Keratinocyte (primary cell): ENCODE data around the gene CDH18. TPM values are rescaled to one million over a fixed set of nuclear protein-coding genes. Genes with fewer than 3 reads are reported as not detected.

ENCODE experiments used
- DNase-seq: peaks from one replicate; pipeline ENCODE4 v3.0.0-alpha.2; 2011; ENCODE audit warnings: low read depth, missing footprints, low spot score
- FAIRE-seq: peaks from 2 replicates; lab custom pipeline; 2011; peaks lifted over from hg19 to GRCh38; lab: Jason Lieb, UNC
- H2AFZ ChIP-seq: 2 replicates; pipeline ENCODE4 v1.6.0; 2012; ENCODE audit warnings: low read length, control low read depth, inconsistent platforms; ENCODE audit not compliant: control insufficient read depth
- H3K27ac ChIP-seq: 2 replicates; pipeline ENCODE4 v1.5.1; 2011; ENCODE audit warnings: low read length; ENCODE audit not compliant: control insufficient read depth, insufficient read depth
- H3K27me3 ChIP-seq: 3 replicates; pipeline ENCODE4 v1.6.0; 2011; ENCODE audit warnings: low read length; ENCODE audit not compliant: control insufficient read depth, insufficient read depth; ENCODE audit errors: extremely low read depth
- H3K36me3 ChIP-seq, 2 experiments: 2 replicates in 1 of 2; 3 replicates in 1 of 2; pipeline ENCODE4 v1.5.1; 2011; ENCODE audit warnings: low read length in 2 of 2, mild to moderate bottlenecking in 1 of 2; ENCODE audit not compliant: control insufficient read depth in 2 of 2, insufficient read depth in 2 of 2; ENCODE audit errors: extremely low read depth in 1 of 2
- H3K4me1 ChIP-seq: 3 replicates; pipeline ENCODE4 v1.5.1; 2011; ENCODE audit warnings: low read length; ENCODE audit not compliant: control insufficient read depth, insufficient read depth; ENCODE audit errors: extremely low read depth
- H3K4me2 ChIP-seq: 3 replicates; pipeline ENCODE4 v1.6.0; 2011; ENCODE audit warnings: low read depth, low read length; ENCODE audit not compliant: control insufficient read depth, insufficient read depth; ENCODE audit errors: extremely low read depth
- H3K4me3 ChIP-seq, 3 experiments: fragments of 200-600 bp in 1 of 3; sonication (generic) in 1 of 3; 2 replicates in 2 of 3; 3 replicates in 1 of 3; pipeline ENCODE4 v1.5.1; 2011 to 2016; ENCODE audit warnings: low read length in 3 of 3, mild to moderate bottlenecking in 3 of 3, control low read depth in 2 of 3, inconsistent platforms in 1 of 3, low read depth in 1 of 3, mixed read lengths in 1 of 3, mixed run types in 1 of 3, moderate library complexity in 1 of 3; ENCODE audit not compliant: control insufficient read depth in 2 of 3, insufficient read depth in 2 of 3; ENCODE audit errors: extremely low read depth in 1 of 3
- H3K79me2 ChIP-seq: 2 replicates; pipeline ENCODE4 v1.6.0; 2012; ENCODE audit warnings: low read length; ENCODE audit not compliant: control insufficient read depth, insufficient read depth
- H3K9ac ChIP-seq: 3 replicates; pipeline ENCODE4 v1.6.0; 2011; ENCODE audit warnings: low read length; ENCODE audit not compliant: control insufficient read depth, insufficient read depth; ENCODE audit errors: extremely low read depth
- H3K9me1 ChIP-seq: 3 replicates; pipeline ENCODE4 v1.6.0; 2011; ENCODE audit warnings: low read length; ENCODE audit not compliant: control insufficient read depth, insufficient read depth; ENCODE audit errors: extremely low read depth
- H3K9me3 ChIP-seq: 2 replicates; pipeline ENCODE4 v1.5.1; 2012; ENCODE audit warnings: low read depth, low read length; ENCODE audit not compliant: control insufficient read depth
- H4K20me1 ChIP-seq: 3 replicates; pipeline ENCODE4 v1.6.0; 2011; ENCODE audit warnings: low read length; ENCODE audit not compliant: control insufficient read depth, insufficient read depth; ENCODE audit errors: extremely low read depth
- EZH2 ChIP-seq: IDR thresholded peaks from one replicate; pipeline ENCODE4 v1.6.1; 2012; ENCODE audit warnings: inconsistent platforms, mild to moderate bottlenecking, low read length, moderate library complexity
- dilution Hi-C: fragments of 300-500 bp; cut with MboI; formaldehyde crosslinking; loops from one replicate; pipeline ENCODE4 v1.7.0; 2020; ENCODE audit warnings: low sequenced_read_pairs; ENCODE audit not compliant: extremely low pct_ligation_motif_present
- polyA plus RNA-seq, 5 experiments: library from polyadenylated mRNA; depleted of rRNA in 3 of 5; stranded (reverse) in 3 of 5; stranded (forward) in 1 of 5; unstranded in 1 of 5; fragments of >200 nt; gene quantifications; 1 replicate in 1 of 5; 2 replicates in 3 of 5; 3 replicates in 1 of 5; pipeline versions ENCODE4 v1.2.1 to v1.2.3, GENCODE V29; 2011 to 2012; ENCODE audit warnings: missing spikeins in 2 of 5, low read depth in 1 of 5, low replicate concordance in 1 of 5
- TF ChIP-seq, protein P1 (sequence below), 3 experiments: IDR thresholded peaks in 1 of 3; conservative IDR thresholded peaks in 1 of 3; optimal IDR thresholded peaks in 1 of 3; 2 replicates in 2 of 3; 3 replicates in 1 of 3; pipeline versions ENCODE3 to v1.5.1; 2011; ENCODE audit warnings: low read length in 3 of 3, mild to moderate bottlenecking in 3 of 3, moderate library complexity in 2 of 3, control low read depth in 1 of 3, inconsistent platforms in 1 of 3; ENCODE audit not compliant: insufficient read depth in 2 of 3; ENCODE audit errors: extremely low read depth in 1 of 3

Gene CDH18
- polyA plus RNA-seq, 1 donor (not counting 4 experiments of a cell fraction or from before 2014, with no cell fraction given) = 0.41 TPM

DNA sequence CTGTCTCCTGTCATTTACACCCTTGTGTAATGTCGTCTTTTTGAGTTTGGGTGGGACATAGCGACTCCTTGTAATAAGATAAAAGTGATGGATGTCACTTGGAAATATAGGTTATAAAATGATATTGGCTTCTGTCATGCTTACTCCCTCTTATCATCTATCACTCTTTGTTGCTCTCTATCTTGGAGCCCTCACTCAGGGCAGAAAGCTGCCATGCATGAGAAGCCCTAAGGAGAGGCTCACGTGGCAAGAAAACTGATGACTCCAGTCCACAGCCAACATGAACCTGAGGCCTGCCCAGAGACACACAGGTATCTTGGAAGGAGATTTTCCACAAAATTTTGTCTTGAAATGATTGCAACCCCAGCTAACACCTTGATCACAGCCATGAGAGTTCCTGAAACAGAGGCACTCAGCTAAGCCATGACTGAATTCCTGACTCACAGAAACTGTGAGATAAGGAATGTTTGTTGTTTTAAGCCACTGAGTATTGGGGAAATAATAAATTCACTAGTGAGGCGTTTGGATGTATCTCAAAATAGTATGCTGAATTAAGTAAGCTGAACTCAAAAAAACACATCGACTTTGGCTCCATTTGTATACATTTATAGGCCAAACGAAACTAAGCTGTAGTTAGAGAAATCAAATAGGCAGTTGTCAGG, 216.7 kb downstream of the CDH18 start:
- no peaks in the 10 kb centered on the region for H3K36me3 ChIP-seq
- DNase-seq (no peak), FAIRE-seq (no peak)
- H4K20me1 ChIP-seq = no peaks in the 10 kb centered on the region
- TF ChIP-seq, protein P1, sequence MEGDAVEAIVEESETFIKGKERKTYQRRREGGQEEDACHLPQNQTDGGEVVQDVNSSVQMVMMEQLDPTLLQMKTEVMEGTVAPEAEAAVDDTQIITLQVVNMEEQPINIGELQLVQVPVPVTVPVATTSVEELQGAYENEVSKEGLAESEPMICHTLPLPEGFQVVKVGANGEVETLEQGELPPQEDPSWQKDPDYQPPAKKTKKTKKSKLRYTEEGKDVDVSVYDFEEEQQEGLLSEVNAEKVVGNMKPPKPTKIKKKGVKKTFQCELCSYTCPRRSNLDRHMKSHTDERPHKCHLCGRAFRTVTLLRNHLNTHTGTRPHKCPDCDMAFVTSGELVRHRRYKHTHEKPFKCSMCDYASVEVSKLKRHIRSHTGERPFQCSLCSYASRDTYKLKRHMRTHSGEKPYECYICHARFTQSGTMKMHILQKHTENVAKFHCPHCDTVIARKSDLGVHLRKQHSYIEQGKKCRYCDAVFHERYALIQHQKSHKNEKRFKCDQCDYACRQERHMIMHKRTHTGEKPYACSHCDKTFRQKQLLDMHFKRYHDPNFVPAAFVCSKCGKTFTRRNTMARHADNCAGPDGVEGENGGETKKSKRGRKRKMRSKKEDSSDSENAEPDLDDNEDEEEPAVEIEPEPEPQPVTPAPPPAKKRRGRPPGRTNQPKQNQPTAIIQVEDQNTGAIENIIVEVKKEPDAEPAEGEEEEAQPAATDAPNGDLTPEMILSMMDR (optimal IDR thresholded peaks at IDR 0.05 in 1 of 3, IDR thresholded peaks at IDR 0.05 in 1 of 3, conservative IDR thresholded peaks at IDR 0.05 in 1 of 3; ENCODE audit: extremely low read depth in 1 of 3, insufficient read depth in 2 of 3, low read length in 3 of 3) = no peak
- no peak for TF ChIP-seq EZH2
- H2AFZ ChIP-seq = no peak overlapping the region
- no peak overlapping the region for H3K9ac ChIP-seq
- H3K9me3 ChIP-seq = no peaks in the 10 kb centered on the region
- no peak overlapping the region for H3K27ac ChIP-seq
- H3K4me2 ChIP-seq = no peak overlapping the region
- H3K4me3 ChIP-seq = no peak overlapping the region
- no peaks in the 10 kb centered on the region for H3K79me2 ChIP-seq
- dilution Hi-C loops = no loop called here
- no peaks in the 10 kb centered on the region for H3K27me3 ChIP-seq
- no peaks in the 10 kb centered on the region for H3K4me1 ChIP-seq
- H3K9me1 ChIP-seq = no peaks in the 10 kb centered on the region

DNA sequence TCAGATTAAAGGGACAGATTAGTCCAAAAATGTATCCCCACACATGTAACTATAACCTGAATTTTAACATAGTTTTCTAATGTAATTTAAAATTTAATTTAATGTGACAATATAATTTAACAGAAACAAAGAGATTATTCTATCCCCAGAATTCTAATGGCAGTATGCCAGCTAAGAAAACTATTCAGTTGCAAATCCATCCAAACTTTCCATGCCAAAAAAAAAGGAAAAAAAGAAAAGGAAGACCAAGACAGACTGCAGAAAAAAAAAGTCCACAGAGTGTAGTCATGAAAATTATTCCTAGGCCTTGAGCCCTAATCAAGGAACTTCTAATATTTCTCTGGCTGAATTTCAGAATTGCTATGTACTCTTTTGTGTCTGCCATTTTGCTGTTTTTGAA, 217.6 kb downstream of the CDH18 start:
- Histone ChIP-seq H3K27me3 (no peaks in the 10 kb centered on the region), H3K27ac (no peak overlapping the region), H3K9me1 (no peaks in the 10 kb centered on the region), H3K9me3 (no peaks in the 10 kb centered on the region), H3K36me3 (no peaks in the 10 kb centered on the region), H3K4me3 (no peak overlapping the region), H3K79me2 (no peaks in the 10 kb centered on the region), H4K20me1 (no peaks in the 10 kb centered on the region), H3K4me2 (no peak overlapping the region), H3K4me1 (no peaks in the 10 kb centered on the region), H2AFZ (no peak overlapping the region), H3K9ac (no peak overlapping the region)
- no peak for FAIRE-seq
- TF ChIP-seq, protein P1 (optimal IDR thresholded peaks at IDR 0.05 in 1 of 3, IDR thresholded peaks at IDR 0.05 in 1 of 3, conservative IDR thresholded peaks at IDR 0.05 in 1 of 3; ENCODE audit: extremely low read depth in 1 of 3, insufficient read depth in 2 of 3, low read length in 3 of 3) = no peak
- TF ChIP-seq EZH2 = no peak
- no peak for DNase-seq
- dilution Hi-C loops = no loop called here
